Spleen (tissue), 11 donors: Measurements from ENCODE around the gene ADCY4. TPM values are rescaled to one million over a fixed set of nuclear protein-coding genes. Genes with fewer than 3 reads are reported as not detected.
A peak's percentile ranks its signal among the peaks of the same experiment; 100 is the strongest.

Source experiments
- DNase-seq: peaks from one replicate; pipeline ENCODE4 v3.0.0-alpha.2; 2020
- H3K27ac ChIP-seq, 8 donors: fragments of 200-600 bp; sonication (generic) in 7 of 8; 1 replicate in 4 of 8; 2 replicates in 4 of 8; pipeline versions ENCODE4 v1.5.0 to v1.8.0; 2016 to 2021; ENCODE audit warnings: inconsistent platforms in 4 of 8, mild to moderate bottlenecking in 4 of 8, moderate library complexity in 1 of 8
- H3K27me3 ChIP-seq, 7 donors: fragments of 200-600 bp; sonication (generic) in 6 of 7; replicated peaks in 1 of 7; 1 replicate in 4 of 7; 2 replicates in 3 of 7; pipeline versions ENCODE4 v1.5.0 to v1.8.0; 2016 to 2021; ENCODE audit warnings: inconsistent platforms in 3 of 7, mild to moderate bottlenecking in 1 of 7
- H3K36me3 ChIP-seq, 6 donors: fragments of 200-600 bp; sonication (generic) in 5 of 6; 1 replicate in 4 of 6; 2 replicates in 2 of 6; pipeline versions ENCODE4 v1.5.0 to v1.8.0; 2016 to 2021; ENCODE audit warnings: inconsistent platforms in 2 of 6
- H3K4me1 ChIP-seq, 6 donors: fragments of 200-600 bp; sonication (generic) in 5 of 6; 1 replicate in 3 of 6; 2 replicates in 3 of 6; pipeline versions ENCODE4 v1.5.0 to v1.8.0; 2016 to 2021; ENCODE audit warnings: inconsistent platforms in 3 of 6
- H3K4me3 ChIP-seq, 8 donors: fragments of 200-600 bp; sonication (generic) in 7 of 8; 1 replicate in 4 of 8; 2 replicates in 4 of 8; pipeline versions ENCODE4 v1.5.0 to v1.8.0; 2016 to 2021; ENCODE audit warnings: inconsistent platforms in 4 of 8, mild to moderate bottlenecking in 4 of 8, moderate library complexity in 2 of 8
- H3K9me3 ChIP-seq, 8 donors: fragments of 200-600 bp; sonication (generic) in 7 of 8; 1 replicate in 4 of 8; 2 replicates in 4 of 8; pipeline versions ENCODE4 v1.5.0 to v1.8.0; 2016 to 2021; ENCODE audit warnings: inconsistent platforms in 4 of 8
- CTCF ChIP-seq, 11 experiments: fragments of 200-600 bp in 7 of 11; fragments of 450-650 bp in 4 of 11; sonication (generic) in 4 of 11; IDR thresholded peaks in 8 of 11; conservative IDR thresholded peaks in 3 of 11; 1 replicate in 7 of 11; 2 replicates in 4 of 11; pipeline versions ENCODE4 v1.4.0 to v1.8.0; 2016 to 2021; ENCODE audit warnings: antibody characterized with exemption in 11 of 11, inconsistent platforms in 4 of 11, mild to moderate bottlenecking in 1 of 11
- POLR2A ChIP-seq, 3 donors: fragments of 450-650 bp; IDR thresholded peaks; one replicate each; pipeline ENCODE4 v1.5.1; 2017; ENCODE audit warnings: antibody characterized with exemption in 3 of 3, mild to moderate bottlenecking in 1 of 3
- POLR2AphosphoS5 ChIP-seq, 3 donors: sonication (generic); formaldehyde crosslinking; IDR thresholded peaks; one replicate each; pipeline ENCODE4 v1.5.1; 2017; ENCODE audit warnings: antibody characterized with exemption in 3 of 3
- WGBS, 5 donors: extraction: QIAGEN DNeasy Blood & Tissue Kit in 3 of 5; methylation state at CpG; one replicate each; pipeline versions ENCODE4 v1.1.5 to v1.1.7; 2013 to 2018; 5-methylcytosine and 5-hydroxymethylcytosine counted together
- intact Hi-C: fragments of 100-400 bp; cut with DNase I; formaldehyde crosslinking; loops from one replicate; pipeline ENCODE4 v1.15.0; 2023; ENCODE audit warnings: low total_unique reads
- polyA plus RNA-seq, 3 donors: library from polyadenylated mRNA; stranded (reverse); fragments of 200-250 nt; gene quantifications; one replicate each; pipeline ENCODE4 v1.2.1, GENCODE V29; 2013
- total RNA-seq, 7 donors: library from RNA; depleted of rRNA in 3 of 7; stranded (reverse); fragments of >200 nt in 3 of 7; fragmentation: NEBNext Ultra II Directional in 4 of 7; extraction: Animal tissue kit (Norgen Biotek cat#: 25700) in 4 of 7; gene quantifications; one replicate each; pipeline versions ENCODE4 v1.1.0 to v1.2.1, GENCODE V29; 2016 to 2021
- donor health status: healthy with polysubstance abuse.
- donor health status: DM: no; HTN: no; CAD: no; lungs with moderate emphysema.
- donor health status: DM: no; HTN: no; CAD: no.
- donor health status: Bipolar disorder and iron deficiency.
- donor health status: healthy.
- donor health status: DM: no; HTN: no; CAD: no.
- donor health status: DM: yes; HTN: yes; CAD: no.

The ADCY4 gene
- total and polyA plus RNA-seq, 10 donors, result 13.0 to 114 (median 56.7) TPM

GRCh38 chr14:24272467-24272866, 62.4 kb downstream of the ADCY4 start:
- no peaks in the 10 kb centered on the region for H3K27me3 ChIP-seq
- H3K4me1 ChIP-seq, result peaks cover 11 to 79% (median 61%) of the 10 kb centered on the region in 6 donors
- no peak overlapping the region for H3K4me3 ChIP-seq
- no peak for DNase-seq
- H3K9me3 ChIP-seq, result no peaks in the 10 kb centered on the region
- H3K27ac ChIP-seq, result peak overlapping the region; percentile 87 to 100 (median 99)
- peaks cover 0 to 28% (median 20%) of the 10 kb centered on the region in 6 donors for H3K36me3 ChIP-seq
- intact Hi-C loops, result no loop called here
- TF ChIP-seq POLR2A (IDR thresholded peaks at IDR 0.05), result no peak
- no peak for TF ChIP-seq CTCF (IDR thresholded peaks at IDR 0.05 in 8 of 11, conservative IDR thresholded peaks at IDR 0.05 in 3 of 11)
- no peak for TF ChIP-seq POLR2AphosphoS5 (IDR thresholded peaks at IDR 0.05)
- WGBS, 5 donors, result 86 to 95% (median 91%) methylated on average over 2 of the region's 2 CpGs

GRCh38 chr14:24271834-24272263, 63.0 kb downstream of the ADCY4 start:
- TF ChIP-seq POLR2A (IDR thresholded peaks at IDR 0.05) (no peak), CTCF (IDR thresholded peaks at IDR 0.05 in 8 of 11, conservative IDR thresholded peaks at IDR 0.05 in 3 of 11) (no peak), POLR2AphosphoS5 (IDR thresholded peaks at IDR 0.05) (no peak)
- WGBS, 5 donors, result 12 to 24% (median 20%) methylated on average over 3 of the region's 3 CpGs
- peak overlapping the region; percentile 46 to 82 (median 68) for H3K4me3 ChIP-seq
- no peak for DNase-seq
- no peaks in the 10 kb centered on the region for H3K27me3 ChIP-seq
- intact Hi-C loops, result no loop called here
- H3K4me1 ChIP-seq, result peaks cover 7 to 73% (median 55%) of the 10 kb centered on the region in 6 donors
- H3K36me3 ChIP-seq, result peaks cover 0 to 34% (median 26%) of the 10 kb centered on the region in 6 donors
- peak overlapping the region; percentile 87 to 100 (median 99) for H3K27ac ChIP-seq
- no peaks in the 10 kb centered on the region for H3K9me3 ChIP-seq

- WGBS, 5 donors, result 0 to 1% (median 0%) methylated on average over 38 to 61 of the region's 61 CpGs
These were observed 63.6 kb downstream of the ADCY4 start, which contains the start of gene RABGGTA for GRCh38 chr14:24271134-24271833. Gene RABGGTA, minus strand, starts transcription at chr14:24271597. Its CDS starts 482 bp downstream, at chr14:24271115.

More at GRCh38 chr14:24271134-24271833, 63.6 kb downstream of the ADCY4 start, which contains the start of gene RABGGTA:
- Histone ChIP-seq H3K27ac (peak within 1 kb of the TSS; percentile 87 to 100 (median 99)), H3K36me3 (peaks cover 0 to 40% (median 31%) of the 10 kb centered on the region in 6 donors), H3K4me1 (peaks cover 7 to 67% (median 50%) of the 10 kb centered on the region in 6 donors), H3K27me3 (no peaks in the 10 kb centered on the region), H3K9me3 (no peaks in the 10 kb centered on the region), H3K4me3 (peak within 1 kb of the TSS; percentile 46 to 82 (median 68))
- intact Hi-C loops, result no loop called here
- peak; percentile 99 for DNase-seq
- TF ChIP-seq POLR2AphosphoS5 (IDR thresholded peaks at IDR 0.05), result peak; percentile 93 to 96 (median 95)
- peak; percentile 8 to 49 (median 48) for TF ChIP-seq POLR2A (IDR thresholded peaks at IDR 0.05)
- TF ChIP-seq CTCF (IDR thresholded peaks at IDR 0.05 in 8 of 11, conservative IDR thresholded peaks at IDR 0.05 in 3 of 11), result peak; percentile 63 to 93 (median 83)
